ENCODE results near the gene SYCN.

The SYCN gene

GRCh38 chr19:39207293-39207836 is 3.3 kb upstream of the SYCN start:
- H3K4me3 ChIP-seq (ENCODE audit: low read depth, low read length): no peak overlapping the region
- TF ChIP-seq, protein P1, sequence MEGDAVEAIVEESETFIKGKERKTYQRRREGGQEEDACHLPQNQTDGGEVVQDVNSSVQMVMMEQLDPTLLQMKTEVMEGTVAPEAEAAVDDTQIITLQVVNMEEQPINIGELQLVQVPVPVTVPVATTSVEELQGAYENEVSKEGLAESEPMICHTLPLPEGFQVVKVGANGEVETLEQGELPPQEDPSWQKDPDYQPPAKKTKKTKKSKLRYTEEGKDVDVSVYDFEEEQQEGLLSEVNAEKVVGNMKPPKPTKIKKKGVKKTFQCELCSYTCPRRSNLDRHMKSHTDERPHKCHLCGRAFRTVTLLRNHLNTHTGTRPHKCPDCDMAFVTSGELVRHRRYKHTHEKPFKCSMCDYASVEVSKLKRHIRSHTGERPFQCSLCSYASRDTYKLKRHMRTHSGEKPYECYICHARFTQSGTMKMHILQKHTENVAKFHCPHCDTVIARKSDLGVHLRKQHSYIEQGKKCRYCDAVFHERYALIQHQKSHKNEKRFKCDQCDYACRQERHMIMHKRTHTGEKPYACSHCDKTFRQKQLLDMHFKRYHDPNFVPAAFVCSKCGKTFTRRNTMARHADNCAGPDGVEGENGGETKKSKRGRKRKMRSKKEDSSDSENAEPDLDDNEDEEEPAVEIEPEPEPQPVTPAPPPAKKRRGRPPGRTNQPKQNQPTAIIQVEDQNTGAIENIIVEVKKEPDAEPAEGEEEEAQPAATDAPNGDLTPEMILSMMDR (IDR thresholded peaks at IDR 0.05; ENCODE audit: borderline replicate concordance, insufficient read depth, low read depth, low read length): no peak

DNA sequence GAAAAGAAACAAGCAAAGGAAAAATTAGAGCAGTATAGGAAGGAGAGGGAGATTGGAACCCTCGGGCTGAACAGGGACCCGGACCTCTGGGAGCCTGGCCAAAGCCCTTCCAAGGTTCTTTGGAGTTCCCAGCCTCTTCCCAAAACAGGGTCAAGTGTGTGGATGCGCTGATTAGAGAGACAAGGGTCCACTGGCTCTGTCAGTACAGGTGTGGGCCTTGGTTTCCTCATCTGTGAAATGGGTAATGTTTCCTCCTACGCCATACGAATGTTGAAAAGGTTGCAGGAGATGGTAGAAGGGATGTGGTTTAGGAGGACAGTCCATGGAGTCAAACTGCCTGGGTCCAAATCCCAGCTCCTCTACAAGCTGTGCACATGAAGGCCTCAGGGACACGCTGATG is 2.1 kb upstream of the SYCN start:
- no peak overlapping the region for H3K4me3 ChIP-seq (ENCODE audit: low read depth, low read length)
- TF ChIP-seq, protein P1 (IDR thresholded peaks at IDR 0.05; ENCODE audit: borderline replicate concordance, insufficient read depth, low read depth, low read length): no peak

DNA sequence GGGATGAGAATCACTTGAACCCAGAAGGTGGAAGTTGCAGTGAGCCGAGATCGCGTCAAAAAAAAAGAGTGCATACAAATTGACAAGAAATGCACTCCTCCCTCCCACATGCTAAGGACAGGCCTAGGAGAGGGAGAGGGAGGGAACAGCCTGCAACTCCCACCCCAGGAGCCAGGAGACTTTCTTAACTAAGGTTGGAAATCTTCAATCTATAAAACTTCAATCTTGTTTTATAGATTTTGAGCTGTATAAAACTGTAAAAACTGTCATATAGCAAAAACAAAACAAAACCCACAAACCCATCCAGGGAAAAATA is 1.3 kb upstream of the SYCN start:
- no peak overlapping the region for H3K4me3 ChIP-seq (ENCODE audit: low read depth, low read length)
- TF ChIP-seq, protein P1 (IDR thresholded peaks at IDR 0.05; ENCODE audit: borderline replicate concordance, insufficient read depth, low read depth, low read length): no peak

DNA sequence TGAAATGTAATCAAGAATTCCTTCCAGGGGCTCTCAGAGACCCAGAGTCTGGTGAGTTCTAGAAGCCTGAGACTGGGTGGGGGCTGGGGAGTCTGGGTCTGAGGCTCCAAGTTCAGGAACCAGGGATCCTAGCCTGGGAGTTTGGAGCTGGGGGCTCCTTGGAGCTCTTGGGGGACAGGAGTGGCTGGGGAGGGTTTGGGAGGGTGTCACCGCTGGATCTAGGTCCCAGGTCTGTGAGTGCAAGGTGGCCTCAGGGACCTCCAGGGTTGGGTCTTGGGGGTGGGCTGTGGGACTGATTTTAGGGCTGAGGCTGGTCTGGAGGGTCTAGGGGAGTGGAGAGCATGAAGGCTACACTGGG is 1.1 kb downstream of the SYCN start:
- TF ChIP-seq, protein P1 (IDR thresholded peaks at IDR 0.05; ENCODE audit: borderline replicate concordance, insufficient read depth, low read depth, low read length): no peak
- no peak overlapping the region for H3K4me3 ChIP-seq (ENCODE audit: low read depth, low read length)

DNA sequence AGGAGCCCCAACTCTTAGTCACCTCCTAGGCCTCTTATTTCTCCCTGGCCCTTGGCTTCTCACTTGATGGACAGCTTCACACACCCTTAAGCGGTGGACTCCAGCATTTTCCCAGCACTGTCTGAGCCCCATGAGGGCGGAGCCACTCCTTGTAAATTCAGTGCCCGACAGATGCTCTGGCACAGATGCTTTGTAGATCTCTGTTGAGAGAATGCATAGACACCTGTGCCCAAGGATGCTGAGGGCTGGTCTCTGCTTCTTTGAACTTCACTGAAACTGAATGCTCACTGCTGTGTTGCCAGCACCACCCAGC is 3.3 kb downstream of the SYCN start:
- TF ChIP-seq, protein P1 (IDR thresholded peaks at IDR 0.05; ENCODE audit: borderline replicate concordance, insufficient read depth, low read depth, low read length): no peak
- no peak overlapping the region for H3K4me3 ChIP-seq (ENCODE audit: low read depth, low read length)

DNA sequence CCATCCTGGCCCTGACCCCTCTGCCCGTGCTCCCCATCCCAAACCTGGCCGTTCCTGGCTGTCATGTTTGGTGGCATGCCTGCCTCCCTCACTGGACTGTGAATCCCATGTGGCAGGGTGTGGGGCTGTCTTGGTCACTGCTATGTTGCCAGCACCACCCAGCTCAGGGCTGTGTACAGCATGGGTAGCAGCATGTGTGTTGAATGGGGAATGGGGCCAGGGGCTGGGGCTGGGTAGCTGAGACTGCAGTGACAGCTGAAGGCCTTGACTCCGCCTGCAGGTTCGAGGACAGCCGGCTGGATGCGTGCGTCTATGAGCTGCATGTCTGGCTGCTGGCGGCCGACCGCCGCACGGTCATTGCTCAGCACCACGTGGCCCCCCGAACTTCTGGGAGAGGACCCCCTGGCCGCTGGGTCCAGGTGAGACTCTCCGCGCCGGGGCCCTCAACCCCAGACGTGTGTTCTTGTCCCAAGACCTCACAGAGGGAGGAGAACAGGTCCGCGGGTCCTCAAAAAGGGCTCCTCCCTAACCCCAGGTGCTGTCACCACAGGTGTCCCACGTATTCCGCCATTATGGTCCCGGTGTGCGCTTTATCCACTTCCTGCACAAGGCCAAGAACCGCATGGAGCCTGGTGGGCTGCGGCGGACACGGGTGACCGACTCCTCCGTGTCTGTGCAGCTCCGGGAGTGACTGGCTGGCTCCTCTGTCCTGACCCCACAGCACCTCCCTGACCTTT is 3.8 kb downstream of the SYCN start:
- TF ChIP-seq, protein P1 (IDR thresholded peaks at IDR 0.05; ENCODE audit: borderline replicate concordance, insufficient read depth, low read depth, low read length): no peak
- no peak overlapping the region for H3K4me3 ChIP-seq (ENCODE audit: low read depth, low read length)

- TF ChIP-seq, protein P1 (IDR thresholded peaks at IDR 0.05; ENCODE audit: borderline replicate concordance, insufficient read depth, low read depth, low read length): no peak
- no peak overlapping the region for H3K4me3 ChIP-seq (ENCODE audit: low read depth, low read length)
Observed at GRCh38 chr19:39199025-39199424, 5.0 kb downstream of the SYCN start.

Data from GM12875 (cell line).